Stimulated activated CD4-positive, alpha-beta T cell treated with anti-CD3 and anti-CD28 coated beads, Interleukin-1b, Interleukin-23, amount 100 ng/mL, for 4 hours (primary cell): ENCODE measurements around the gene MUC2.

Source experiments
- DNase-seq, 2 donors: peaks; one replicate each; pipeline ENCODE4 v3.0.0-alpha.2; 2020; ENCODE audit warnings: low read depth in 2 of 2

MUC2 gene

DNA sequence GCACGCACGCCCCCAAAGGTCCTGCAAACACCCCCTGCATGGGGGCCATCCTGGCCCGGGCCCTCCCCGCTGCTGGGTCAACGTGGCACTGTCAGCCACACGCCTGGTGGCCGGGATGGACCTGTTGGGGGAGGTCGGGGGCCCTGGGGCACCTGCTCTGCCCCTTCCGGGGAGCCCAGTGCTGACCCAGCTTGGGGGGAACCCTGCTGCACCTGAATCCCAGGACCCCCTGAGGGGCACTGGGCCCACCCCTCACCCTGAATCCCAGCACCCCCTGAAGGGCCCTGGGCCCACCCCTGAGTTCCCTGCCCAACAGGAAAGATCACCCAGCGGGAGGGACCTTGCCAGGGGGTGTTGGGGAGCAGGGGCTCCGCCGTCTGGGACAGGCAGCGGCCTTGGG is 37.7 kb upstream of the MUC2 start:
- no peak for DNase-seq

DNA sequence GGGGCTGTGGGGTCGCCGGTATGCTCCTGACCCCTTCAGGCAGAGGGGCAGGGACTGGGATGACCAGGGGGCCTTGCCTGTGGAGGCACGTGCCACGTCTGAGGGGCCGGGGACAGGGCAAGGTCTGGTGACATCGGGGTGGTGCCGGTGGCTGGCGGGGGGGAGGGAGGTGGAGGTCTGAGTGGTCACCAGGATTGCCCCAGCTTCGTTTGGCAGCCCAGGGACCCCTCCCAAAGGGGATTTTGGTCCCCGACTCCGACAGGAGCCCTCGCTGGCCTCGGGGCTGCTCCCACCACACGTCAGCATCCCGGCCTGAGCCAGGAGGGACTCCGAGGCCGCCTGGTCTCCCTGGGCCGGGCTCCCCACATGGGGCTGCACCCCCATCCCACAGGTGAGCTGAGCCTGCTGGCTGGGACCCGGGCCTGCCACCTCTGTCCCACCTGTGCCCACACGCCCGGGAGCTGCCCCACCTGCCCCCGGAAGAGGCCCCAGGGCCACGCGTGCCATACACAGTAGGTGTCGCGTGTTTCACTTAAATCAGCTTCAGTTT is 37.1 kb upstream of the MUC2 start:
- no peak for DNase-seq

- DNase-seq = no peak
Observed at GRCh38 chr11:1038361-1038760, 36.3 kb upstream of the MUC2 start.

GRCh38 chr11:1038921-1039320 is 35.8 kb upstream of the MUC2 start:
- DNase-seq = no peak

GRCh38 chr11:1039481-1040427 is 34.9 kb upstream of the MUC2 start:
- DNase-seq = no peak

- no peak for DNase-seq
Observed at GRCh38 chr11:1040428-1041148, 34.1 kb upstream of the MUC2 start.

DNA sequence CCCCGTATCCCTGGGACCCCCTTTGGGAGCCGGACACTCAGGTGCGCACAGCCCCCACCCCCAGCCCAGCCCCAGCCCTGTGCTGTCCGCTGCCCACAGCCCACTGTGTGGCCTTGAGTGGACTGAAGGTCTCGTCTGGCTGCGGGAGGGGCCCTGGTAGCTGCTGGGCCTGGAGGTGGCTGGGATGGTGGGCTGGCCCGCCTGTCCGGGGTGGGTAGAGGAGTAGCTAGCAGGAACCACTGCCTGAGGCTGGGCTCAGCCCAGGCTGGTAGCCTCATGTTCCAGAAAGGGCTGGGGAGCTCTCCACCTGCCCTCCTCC is 33.6 kb upstream of the MUC2 start:
- DNase-seq = no peak

DNA sequence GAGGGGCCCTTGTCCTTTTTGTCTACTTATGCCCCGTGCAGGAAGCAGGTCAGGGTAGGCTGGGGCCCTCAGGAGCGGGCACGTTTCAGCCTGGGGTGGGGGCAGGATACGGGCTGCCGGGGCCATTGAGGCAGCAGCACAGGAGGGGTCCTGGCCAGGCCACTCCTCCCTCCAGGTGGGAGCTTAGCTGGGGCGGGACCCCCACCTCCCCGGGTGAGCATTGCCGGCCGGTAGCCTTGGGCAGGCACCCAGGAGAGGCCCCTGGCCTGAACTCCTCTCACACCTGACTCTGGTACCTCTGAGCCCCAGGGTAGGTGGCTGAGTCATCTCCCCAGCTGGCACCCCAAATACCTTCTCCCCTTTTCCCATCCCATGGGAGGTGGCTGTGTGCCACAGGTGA is 33.2 kb upstream of the MUC2 start:
- no peak for DNase-seq

DNA sequence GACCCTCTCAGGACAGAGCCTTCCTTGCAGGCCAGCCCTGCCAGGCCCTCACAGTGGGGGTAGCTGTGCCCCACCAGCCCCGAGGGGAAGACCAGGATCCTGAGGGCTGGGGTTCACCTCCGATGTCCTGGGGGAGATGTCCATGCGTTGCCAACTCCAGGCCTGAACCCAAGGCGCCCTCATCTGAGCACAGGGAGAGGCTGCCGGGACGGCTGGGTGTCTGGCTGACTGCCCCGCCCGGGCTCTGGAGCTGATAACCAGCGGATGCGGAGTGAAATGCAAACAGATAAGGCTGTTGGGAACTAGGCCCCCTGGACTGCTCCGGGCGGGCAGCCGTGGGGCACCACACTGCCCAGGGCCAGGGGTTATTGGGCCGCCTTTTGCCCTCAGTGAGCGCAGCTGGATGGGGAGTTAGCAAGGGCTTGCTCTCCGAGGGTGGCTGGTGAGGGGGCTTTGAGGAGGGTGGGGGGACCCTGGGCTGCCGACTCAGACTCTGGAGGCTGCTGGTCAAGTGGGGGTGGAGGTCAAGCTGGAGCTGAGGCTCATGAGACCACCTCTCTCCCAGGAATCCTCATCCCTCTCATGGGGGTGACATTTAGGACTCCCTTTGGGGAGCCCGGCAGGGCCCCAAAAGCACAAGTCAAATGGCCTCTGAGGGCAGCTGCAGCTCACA is 32.6 kb upstream of the MUC2 start:
- no peak for DNase-seq

GRCh38 chr11:1042626-1043562 is 31.8 kb upstream of the MUC2 start:
- DNase-seq = no peak

DNA sequence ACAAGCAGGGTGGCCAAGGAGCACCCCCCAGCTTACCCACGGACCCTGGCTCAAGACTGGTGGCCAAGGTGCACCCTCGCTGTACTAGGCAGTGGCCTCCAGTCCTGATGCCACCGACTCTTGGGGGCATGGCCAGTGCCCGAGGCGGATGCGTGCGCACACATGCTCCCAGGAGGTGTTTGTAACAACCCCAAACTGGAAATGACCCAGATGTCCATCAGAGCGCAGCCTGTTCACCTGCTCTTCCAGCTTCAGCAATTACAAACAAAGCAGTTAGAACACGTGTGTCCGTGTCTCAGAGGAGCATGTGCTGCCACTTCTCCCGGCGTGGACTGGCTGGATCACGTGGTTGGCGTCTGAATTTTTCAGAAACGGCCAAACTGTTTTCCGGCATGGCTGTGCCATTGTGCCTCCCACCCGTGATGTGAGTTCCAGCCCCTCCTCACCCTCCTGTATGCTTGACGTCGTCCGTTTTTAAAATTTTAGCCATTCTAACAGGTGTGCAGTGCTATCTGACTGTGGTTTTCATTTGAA is 31.0 kb upstream of the MUC2 start:
- DNase-seq = no peak

DNA sequence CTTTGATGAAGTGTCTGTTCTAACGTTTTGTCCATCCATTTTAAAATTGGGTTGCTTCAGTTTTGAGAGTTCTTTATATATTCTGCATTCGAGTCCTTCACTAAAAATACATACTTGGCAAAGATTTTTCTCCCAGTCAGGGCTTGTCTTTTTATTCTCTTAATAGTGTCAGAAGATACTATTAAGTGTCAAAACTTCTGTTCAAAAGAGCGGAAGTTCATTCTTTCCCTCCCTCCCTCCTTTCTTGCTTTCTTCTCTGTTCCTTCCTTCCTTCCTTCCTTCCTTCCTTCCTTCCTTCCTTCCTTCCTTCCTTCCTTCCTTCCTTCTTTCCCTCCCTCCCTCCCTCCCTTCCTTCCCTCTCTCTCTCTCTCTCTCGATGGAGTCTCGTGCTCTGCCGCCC is 30.5 kb upstream of the MUC2 start:
- DNase-seq = no peak

GRCh38 chr11:1047595-1048156 is 27.0 kb upstream of the MUC2 start:
- no peak for DNase-seq

DNA sequence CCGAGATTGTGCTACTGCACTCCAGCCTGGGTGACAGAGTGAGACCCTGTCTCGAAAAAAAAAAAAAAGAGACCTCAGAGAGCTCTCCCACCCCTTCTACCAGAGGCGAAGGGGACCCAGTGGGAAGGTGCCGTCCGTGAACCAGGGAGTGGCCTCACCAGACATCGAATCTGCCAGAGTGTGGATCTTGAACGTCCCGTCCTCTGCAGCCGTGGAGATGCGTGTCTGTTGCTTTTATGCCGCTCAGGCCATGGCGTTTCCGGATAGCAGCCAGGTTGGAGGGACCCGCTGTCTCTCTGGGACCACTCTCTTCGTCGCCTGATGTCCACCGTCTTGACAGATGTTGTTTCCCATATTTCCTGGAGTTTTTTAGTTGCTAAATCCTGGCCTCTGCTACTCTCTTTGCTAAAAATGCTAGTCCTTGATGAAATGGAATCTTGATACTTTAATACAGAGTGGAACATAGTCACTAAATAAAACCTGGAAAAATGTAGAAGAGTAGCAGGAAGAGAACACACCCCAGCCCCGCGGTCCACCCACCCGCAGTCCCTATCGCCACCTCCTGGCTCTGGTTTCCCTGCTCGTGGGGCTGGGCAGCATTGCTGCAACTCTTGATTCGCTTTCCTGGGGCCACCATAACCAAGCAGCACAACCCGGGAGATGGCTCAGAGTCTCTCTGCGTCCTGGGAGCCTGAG is 26.2 kb upstream of the MUC2 start:
- DNase-seq = no peak

GRCh38 chr11:1049071-1049405 is 25.6 kb upstream of the MUC2 start:
- no peak for DNase-seq

DNA sequence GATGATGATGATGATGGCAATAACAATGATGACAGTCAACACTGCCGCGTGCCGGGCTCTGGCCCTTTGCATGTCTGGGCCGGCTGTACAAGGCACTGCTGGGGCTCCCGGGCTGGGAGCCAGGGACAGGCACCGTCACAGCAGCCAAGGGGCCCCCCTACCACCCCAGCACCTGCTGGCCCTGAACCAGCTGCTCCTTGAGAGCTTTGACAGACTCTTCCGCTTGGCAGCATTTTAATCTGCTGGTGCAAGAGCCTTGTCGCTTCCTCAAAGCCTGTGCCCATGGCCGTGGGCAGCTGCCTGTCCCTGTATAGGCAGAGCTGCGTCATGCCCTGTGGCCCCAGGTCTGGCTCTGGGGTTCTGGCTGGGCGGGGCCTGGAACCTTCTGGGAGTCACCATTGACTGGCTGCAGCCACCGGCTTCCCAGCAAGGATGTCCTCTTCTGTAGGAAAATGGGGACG is 25.2 kb upstream of the MUC2 start:
- DNase-seq = no peak

GRCh38 chr11:1049911-1050580 is 24.6 kb upstream of the MUC2 start:
- DNase-seq = no peak

DNA sequence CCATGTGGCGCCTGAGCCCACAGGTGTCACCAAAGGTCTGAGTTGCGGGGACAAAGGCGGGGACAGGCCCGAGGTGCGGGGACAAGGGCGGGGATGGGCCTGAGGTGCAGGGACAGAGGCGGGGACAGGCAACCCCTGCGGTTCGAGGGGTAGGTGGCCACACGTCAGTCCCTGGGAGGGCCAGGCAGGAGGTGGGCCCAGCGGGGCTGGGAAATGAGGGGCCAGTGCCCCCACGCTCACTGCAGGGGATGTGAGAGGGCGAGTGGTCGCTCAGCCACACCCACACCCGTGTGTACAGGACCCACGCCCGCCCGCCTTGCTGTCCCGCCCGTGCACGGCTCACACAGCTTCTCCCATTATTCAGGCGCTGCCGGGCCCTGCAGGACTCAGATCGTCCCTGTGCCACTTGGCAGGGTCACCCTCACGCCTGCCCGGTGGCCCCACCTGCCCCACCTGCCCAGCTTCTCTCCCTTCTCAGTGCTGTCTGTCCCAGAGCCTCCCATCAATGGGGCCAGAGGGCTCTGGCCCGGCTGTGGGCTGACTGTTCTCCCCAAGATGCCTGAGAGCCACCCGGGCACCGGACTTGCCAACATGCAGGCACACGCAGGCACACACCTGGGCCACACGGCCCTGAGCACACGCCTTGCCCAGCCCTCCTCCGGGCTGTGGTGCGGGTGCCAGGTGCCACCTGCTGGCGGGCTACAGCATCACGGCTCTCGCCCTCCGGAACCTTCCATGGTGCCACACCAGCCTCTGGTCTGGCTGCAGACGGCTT is 23.9 kb upstream of the MUC2 start:
- DNase-seq = peak; percentile 64 to 68
